Measurements from ENCODE around the gene NPLOC4. TPM values are rescaled to one million over a fixed set of nuclear protein-coding genes. Genes with fewer than 3 reads are reported as not detected.

Gene NPLOC4
- total RNA-seq, 1 experiment from 2014 or later = 208 TPM

DNA sequence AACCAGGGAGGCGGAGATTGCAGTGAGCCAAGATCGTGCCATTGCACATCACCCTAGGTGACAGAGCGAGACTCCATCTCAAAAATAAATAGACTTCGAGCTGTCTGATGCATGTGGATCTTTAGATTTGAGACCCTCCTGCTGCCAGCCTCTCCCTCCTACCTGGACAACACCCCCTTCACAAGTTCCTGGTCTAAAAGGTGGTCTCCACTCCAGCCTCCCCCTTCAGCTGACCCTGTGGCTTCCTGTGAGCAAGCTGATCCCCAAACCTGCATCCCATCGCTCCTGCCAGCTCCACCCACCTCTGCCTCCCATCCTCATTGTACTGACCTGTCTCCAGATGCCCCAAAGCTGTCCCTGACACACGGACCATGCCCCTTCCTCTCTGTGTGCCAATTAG is 57.6 kb downstream of the NPLOC4 start:
- no peak overlapping the region for H3K4me2 ChIP-seq
- peaks cover 33% of the 10 kb centered on the region for H3K4me1 ChIP-seq (replicated peaks; ENCODE audit: insufficient read depth)
- no TSS peak for BruUV-seq (replicated peaks)
- no peaks in the 10 kb centered on the region for H3K36me3 ChIP-seq (ENCODE audit: low read depth)
- peaks cover 19% of the 10 kb centered on the region; the same call in 1 of the 2 replicates for H3K79me2 ChIP-seq (ENCODE audit: low read depth)
- no peaks in the 10 kb centered on the region for H3K9me3 ChIP-seq (ENCODE audit: insufficient read depth, low read depth)
- H4K20me1 ChIP-seq (ENCODE audit: insufficient read depth) = peaks cover 14% of the 10 kb centered on the region
- H3K9me2 ChIP-seq (ENCODE audit: insufficient read depth) = no peaks in the 10 kb centered on the region
- H3K27me3 ChIP-seq (ENCODE audit: insufficient read depth, low read depth) = no peaks in the 10 kb centered on the region
- intact Hi-C loops (cut with micrococcal nuclease; ENCODE audit: unreplicated experiment) = no loop called here
- no peak for TF ChIP-seq CTCF (conservative IDR thresholded peaks at IDR 0.05)
- no peak for TF ChIP-seq EZH2 (IDR thresholded peaks at IDR 0.05; ENCODE audit: low read depth)
- no peak overlapping the region for H3K27ac ChIP-seq
- H3F3A ChIP-seq (ENCODE audit: insufficient read depth, low read depth) = peaks cover 34% of the 10 kb centered on the region
- H3K4me3 ChIP-seq = no peak overlapping the region
- ChIA-PET POLR2A (ENCODE audit: unreplicated experiment) (interaction anchor here (0.6 to 0.7 kb wide), 3 partner anchors 11 to 564 kb away, joined by 3 to 5 read pairs (median 3); no protein-coding TSS in a partner anchor), CTCF (interaction anchor here (0.9 kb wide), 1 partner anchor 13 kb away, joined by 3 read pairs; no protein-coding TSS in a partner anchor)
- no peak overlapping the region for H2AFZ ChIP-seq
- no peak for DNase-seq

DNA sequence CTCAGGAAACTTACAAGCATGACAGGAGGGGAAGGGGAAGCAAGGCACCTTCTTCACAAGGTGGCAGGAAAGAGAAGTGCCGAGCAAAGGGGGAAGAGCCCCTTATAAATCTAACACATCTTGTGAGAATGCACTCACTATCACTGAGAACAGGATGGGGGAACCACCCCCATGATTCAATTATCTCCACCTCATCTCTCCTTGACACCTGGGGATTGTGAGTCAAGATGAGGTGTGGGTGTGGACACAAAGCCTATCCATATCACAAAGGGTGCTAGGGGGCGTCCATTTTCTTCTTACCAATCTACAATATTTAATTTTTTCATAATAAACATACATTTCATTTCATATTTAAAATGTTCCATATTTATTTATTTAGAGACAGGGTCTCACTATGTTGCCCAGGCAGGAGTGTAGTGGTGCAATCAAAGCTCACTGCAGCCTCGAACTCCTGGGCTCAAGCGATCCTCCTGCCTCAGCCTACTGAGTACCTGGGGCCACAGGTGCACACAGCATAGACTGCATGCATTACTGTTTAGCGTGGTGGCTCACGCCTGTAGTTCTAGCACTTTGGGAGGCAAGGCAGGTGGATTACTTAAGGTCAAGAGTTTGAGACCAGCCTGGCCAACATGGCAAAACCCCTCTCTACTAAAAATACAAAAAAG is 58.2 kb downstream of the NPLOC4 start:
- ChIA-PET CTCF (no interaction called here), POLR2A (ENCODE audit: unreplicated experiment) (interaction anchor here (0.6 to 0.7 kb wide), 2 partner anchors 62 to 564 kb away, joined by 3 read pairs; no protein-coding TSS in a partner anchor)
- TF ChIP-seq CTCF (conservative IDR thresholded peaks at IDR 0.05) (no peak), EZH2 (IDR thresholded peaks at IDR 0.05; ENCODE audit: low read depth) (no peak)
- intact Hi-C loops (cut with micrococcal nuclease; ENCODE audit: unreplicated experiment) = no loop called here
- Histone ChIP-seq H3K27ac (peak overlapping the region; percentile 64), H3K4me3 (no peak overlapping the region), H4K20me1 (ENCODE audit: insufficient read depth) (peaks cover 14% of the 10 kb centered on the region), H3K79me2 (ENCODE audit: low read depth) (peaks cover 22% of the 10 kb centered on the region; the same call in 1 of the 2 replicates), H3K36me3 (ENCODE audit: low read depth) (no peaks in the 10 kb centered on the region), H3K4me1 (replicated peaks; ENCODE audit: insufficient read depth) (peaks cover 33% of the 10 kb centered on the region), H3K9me2 (ENCODE audit: insufficient read depth) (no peaks in the 10 kb centered on the region), H3K27me3 (ENCODE audit: insufficient read depth, low read depth) (no peaks in the 10 kb centered on the region), H3K4me2 (0 out of 2 replicates have a peak overlapping the region, but pooled peaks have one; percentile 68), H3K9me3 (ENCODE audit: insufficient read depth, low read depth) (no peaks in the 10 kb centered on the region), H2AFZ (no peak overlapping the region), H3F3A (ENCODE audit: insufficient read depth, low read depth) (peaks cover 30% of the 10 kb centered on the region)
- no peak for DNase-seq
- no TSS peak for BruUV-seq (replicated peaks)

DNA sequence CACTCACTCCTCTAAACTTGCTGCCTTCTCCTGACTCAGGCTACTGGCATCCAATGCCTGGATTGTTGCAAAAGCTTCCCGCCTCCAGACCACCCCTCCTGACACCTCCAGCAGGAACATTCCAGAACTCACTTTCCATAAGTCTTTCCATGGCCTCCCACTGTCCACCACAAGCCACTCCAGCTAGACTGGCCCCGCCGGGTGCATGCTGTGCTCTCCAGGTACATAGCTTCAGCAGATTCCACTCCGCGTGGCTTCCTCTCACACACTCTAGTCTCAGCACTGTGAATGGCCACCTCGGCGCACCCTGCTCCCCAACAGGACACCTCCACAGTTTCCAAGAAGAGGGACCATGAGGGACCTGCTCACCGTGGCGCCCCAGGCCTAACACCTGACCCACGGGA is 58.9 kb downstream of the NPLOC4 start:
- Histone ChIP-seq H3K79me2 (ENCODE audit: low read depth) (peaks cover 25% of the 10 kb centered on the region; the same call in 1 of the 2 replicates), H3K27me3 (ENCODE audit: insufficient read depth, low read depth) (no peaks in the 10 kb centered on the region), H3K9me3 (ENCODE audit: insufficient read depth, low read depth) (no peaks in the 10 kb centered on the region), H3K27ac (peak overlapping the region; percentile 64), H3K4me2 (peak overlapping the region; percentile 68), H2AFZ (no peak overlapping the region), H3K4me1 (replicated peaks; ENCODE audit: insufficient read depth) (peaks cover 33% of the 10 kb centered on the region), H3K36me3 (ENCODE audit: low read depth) (no peaks in the 10 kb centered on the region), H3K4me3 (no peak overlapping the region), H3F3A (ENCODE audit: insufficient read depth, low read depth) (peaks cover 30% of the 10 kb centered on the region), H4K20me1 (ENCODE audit: insufficient read depth) (peaks cover 14% of the 10 kb centered on the region), H3K9me2 (ENCODE audit: insufficient read depth) (no peaks in the 10 kb centered on the region)
- peak; percentile 40 to 53 for DNase-seq
- intact Hi-C loops (cut with micrococcal nuclease; ENCODE audit: unreplicated experiment) = no loop called here
- BruUV-seq (replicated peaks) = no TSS peak
- CTCF ChIA-PET = interaction anchor here (0.5 kb wide), 1 partner anchor 52 kb away, joined by 3 read pairs; no protein-coding TSS in a partner anchor
- TF ChIP-seq CTCF (conservative IDR thresholded peaks at IDR 0.05) = no peak
- TF ChIP-seq EZH2 (IDR thresholded peaks at IDR 0.05; ENCODE audit: low read depth) = no peak
- POLR2A ChIA-PET (ENCODE audit: unreplicated experiment) = interaction anchor here (0.6 kb wide), 1 partner anchor 62 kb away, joined by 3 read pairs; no protein-coding TSS in a partner anchor
